Activated CD4-positive, CD25-positive, alpha-beta regulatory T cell treated with anti-CD3 and anti-CD28 coated beads, Interleukin-2, amount 50 U/mL, for 16 hours (primary cell): ENCODE results near the gene ANO1.
"Not testable (repeated sequence)": the region's sequence is repeated elsewhere in the genome, so short reads cannot be mapped to it uniquely, and the experiment has no call there.

Source experiments
- DNase-seq: peaks from one replicate; pipeline ENCODE4 v3.0.0-alpha.2; 2020; ENCODE audit warnings: low read depth, low spot score

ANO1 gene

DNA sequence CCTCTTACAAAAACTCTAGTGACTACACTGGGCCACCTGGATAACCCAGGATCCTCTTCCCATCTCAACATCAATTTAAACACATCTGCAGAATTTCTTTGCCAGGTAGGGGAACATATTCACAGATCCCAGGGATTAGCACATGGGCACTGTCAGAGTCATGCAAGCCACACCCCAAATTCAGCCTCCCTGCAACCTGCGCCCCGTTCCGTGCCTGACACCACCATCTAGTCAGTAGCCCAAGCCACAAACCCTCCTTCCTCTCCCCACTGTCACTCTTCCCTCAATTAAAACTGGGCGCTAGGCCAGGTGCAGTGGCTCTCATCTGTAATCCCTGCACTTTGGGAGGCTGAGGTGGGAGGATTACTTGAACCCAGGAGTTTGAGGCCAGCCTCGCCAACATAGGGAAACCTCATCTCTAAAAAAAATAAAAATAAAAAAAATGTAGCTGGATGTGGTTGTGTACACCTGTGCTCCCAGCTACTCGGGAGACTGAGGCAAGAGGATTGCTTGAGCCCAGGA is 131.3 kb downstream of the ANO1 start:
- DNase-seq = no peak

GRCh38 chr11:70210051-70210501 is 132.0 kb downstream of the ANO1 start:
- no peak for DNase-seq

DNA sequence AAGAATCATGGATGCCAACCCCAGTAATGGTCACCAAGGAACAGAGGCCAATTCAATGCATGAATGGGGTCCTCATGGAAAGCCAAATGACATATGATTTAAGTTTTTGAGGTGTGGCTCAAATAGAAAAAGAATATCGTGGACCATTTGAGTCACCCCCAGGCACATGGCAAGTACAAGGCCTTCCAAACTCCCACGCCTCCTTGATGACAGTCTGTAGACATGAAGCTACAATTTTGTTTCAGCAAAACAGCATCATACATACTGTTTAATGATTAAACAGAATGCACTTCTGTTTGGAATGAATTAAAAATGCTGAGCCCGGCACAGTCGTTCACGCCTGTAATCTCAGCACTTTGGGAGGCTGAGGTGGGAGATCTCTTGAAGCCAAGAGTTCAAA is 132.4 kb downstream of the ANO1 start:
- DNase-seq = no peak

DNA sequence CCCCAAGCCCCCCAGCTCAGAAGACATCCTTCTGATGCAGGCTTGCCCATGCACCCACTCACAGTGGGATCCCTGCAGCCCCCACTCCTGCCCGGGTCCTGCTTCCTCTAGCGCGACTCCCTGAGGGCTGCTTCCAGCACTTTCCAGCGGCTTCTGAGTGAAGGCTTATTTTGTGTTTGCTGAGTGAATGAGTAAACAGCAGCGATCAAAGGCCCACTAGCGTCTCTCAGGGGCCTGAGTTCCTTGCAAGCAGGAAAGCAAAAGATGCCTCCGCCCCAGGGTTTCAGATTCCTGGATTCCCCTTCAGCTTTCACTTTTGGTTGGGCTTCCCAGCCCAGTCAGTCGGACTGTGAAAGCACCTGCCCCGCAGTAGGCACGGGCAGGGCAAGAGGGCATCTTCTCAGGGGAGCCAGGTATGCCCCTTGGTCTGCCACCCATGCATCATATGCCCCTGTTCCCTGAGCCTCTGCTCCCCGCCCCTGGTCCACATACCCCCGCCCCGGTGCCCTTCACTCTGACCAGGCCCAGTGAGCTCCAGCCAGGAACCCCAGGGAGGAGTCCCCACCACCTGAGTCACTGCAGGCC is 134.2 kb downstream of the ANO1 start:
- no peak for DNase-seq

DNA sequence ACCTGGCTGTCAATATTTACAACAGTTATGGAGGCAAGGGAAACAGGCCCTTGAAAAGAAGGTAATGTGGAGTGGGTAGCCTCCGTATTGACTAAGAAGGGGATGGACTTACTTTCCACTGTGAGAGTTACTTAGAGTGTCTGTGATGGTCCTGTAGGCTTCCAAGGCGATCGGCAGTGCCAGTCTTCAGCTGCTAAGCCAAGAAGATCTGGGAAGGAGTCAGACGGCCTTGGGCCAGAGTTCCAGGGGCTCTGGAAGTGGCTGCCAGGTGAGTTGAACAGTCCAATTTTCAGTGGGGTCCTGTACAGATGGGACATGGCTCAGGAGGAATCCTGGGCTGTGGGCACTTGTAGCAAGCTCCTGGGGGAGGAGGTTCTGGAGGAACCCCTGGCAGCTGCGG is 139.3 kb downstream of the ANO1 start:
- DNase-seq = not testable (repeated sequence)

- not testable (repeated sequence) for DNase-seq
Observed at GRCh38 chr11:70218076-70218475, 140.0 kb downstream of the ANO1 start.

DNA sequence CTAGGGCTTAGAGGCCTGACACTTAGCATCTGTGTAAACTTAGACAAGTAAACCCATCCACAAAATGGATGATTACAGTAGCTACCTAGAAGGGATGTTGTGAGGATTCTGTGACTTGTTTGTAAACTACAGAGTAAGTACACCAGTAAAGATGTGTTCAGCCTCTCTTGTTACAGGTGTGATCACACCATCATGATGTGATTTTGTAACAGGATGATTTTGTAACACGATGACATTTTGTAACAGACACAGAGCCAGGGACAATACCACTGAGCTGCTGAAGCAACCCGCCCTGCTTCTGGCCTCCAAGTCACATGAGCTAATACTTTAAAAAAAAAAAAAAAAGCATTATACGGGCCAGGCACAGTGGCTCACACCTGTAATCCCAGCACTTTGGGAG is 142.0 kb downstream of the ANO1 start:
- DNase-seq = no peak

DNA sequence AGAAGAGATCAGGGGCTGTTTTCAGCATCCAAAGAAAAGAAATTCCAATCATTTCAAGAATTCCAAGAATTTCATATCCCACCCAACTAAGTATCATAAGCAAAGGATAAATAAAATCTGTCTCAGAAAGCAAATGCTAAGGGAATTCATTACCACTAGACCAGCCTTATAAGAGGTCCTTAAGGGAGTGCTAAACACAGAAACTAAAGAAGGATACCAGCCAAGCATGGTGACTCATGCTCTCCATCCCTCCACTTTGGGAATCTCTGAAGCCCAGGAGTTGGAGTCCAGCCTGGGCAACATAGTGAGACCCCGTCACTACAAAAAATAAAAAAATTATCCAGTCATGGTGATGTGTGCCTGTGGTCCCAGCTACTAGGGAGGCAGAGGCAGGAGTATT is 142.8 kb downstream of the ANO1 start:
- DNase-seq = no peak

GRCh38 chr11:70225681-70226177 is 147.6 kb downstream of the ANO1 start:
- DNase-seq = no peak

GRCh38 chr11:70226183-70226582 is 148.1 kb downstream of the ANO1 start:
- DNase-seq = no peak

DNA sequence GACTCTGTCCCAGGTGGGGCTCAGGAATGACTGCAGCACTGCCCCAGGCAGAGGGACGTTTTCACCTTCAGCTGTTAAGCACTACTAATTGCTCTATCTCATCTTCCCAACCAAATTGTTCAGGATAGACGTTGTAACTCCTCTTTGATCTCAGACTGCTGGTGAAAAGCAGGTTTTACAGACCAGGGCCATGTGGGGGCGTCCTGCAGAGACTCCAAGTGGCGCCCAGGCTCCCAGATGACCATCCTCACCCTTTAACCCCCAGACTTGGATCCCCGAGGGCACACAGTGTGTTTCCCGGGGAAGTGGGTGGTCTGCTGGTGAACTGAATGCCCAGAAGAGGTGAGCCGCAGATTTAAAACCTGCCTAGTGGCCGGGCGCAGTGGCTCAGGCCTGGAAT is 148.8 kb downstream of the ANO1 start:
- DNase-seq = no peak

- no peak for DNase-seq
Observed at GRCh38 chr11:70229737-70230136, 151.6 kb downstream of the ANO1 start.

DNA sequence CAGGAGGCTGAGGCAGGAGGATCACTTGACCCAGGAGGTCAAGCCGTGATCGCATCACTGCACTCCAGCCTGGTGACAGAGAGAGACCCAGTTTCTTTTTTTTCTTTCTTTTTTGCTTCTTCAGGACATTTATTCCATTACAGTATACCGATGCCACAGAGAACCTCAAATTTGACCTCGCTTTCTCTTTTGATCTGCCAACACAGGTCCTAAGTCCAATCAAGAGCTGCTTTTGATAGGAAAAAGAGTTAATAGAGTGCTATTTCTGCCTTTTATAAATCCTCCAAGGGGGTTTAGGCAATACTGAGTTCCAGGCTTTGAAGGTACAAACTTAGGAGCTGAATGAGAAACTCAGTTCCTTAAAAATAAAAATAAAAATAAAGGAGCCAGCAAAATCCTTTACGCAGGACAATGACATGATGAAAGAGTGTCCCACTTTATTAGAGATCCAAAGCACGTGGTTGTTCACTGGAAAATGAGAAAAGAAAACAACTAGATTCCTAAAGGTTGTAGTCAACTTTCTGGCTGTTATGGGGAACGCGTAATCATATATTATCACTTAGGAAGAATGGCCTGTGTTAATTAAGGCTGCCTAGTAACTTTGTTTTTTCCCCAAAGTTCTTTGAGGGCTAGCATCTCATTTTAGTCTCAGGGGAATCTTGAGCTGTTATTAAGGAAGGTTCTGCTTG is 152.2 kb downstream of the ANO1 start:
- DNase-seq = no peak

GRCh38 chr11:70230840-70231710 is 153.0 kb downstream of the ANO1 start:
- no peak for DNase-seq

GRCh38 chr11:70233034-70233433 is 154.9 kb downstream of the ANO1 start:
- DNase-seq = no peak

DNA sequence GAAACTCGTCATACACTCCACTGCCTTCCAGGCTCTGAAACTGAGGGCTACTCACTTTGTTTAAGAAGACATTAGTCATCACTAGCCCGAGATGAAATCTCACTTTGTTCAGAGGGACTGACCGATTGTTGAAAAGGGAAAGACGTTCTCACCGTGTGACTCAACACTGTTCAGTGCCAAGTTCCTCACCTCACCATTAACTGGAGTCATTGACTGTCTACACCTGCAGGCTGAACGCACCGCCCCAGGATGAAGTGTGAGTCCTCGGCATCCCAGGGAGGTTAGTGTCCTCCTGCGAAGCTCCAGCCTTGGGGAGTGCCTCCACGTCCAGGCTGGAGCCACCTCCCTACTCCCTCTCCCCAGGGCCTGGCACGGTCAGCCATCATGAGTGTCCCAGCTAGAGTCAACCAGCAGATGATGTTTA is 155.4 kb downstream of the ANO1 start:
- no peak for DNase-seq

DNA sequence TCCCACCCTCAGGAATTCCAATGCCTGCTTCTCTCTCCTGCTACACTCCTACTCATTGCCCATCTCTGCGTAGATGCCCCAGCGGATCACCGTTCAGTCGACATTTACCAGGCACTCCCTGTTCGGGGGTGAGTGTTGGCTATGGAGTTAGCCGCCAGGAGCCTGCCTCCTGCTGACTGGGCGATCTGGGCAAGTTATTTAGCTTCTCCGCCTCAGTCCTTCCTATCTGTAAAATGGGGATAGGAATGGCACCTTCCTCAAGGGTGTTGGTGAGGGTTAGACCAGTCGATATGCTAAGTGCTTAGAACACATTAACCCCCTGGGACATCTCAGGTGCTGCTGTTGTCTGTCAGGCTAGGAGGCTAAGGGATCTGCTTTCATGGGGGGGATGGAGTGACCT is 155.8 kb downstream of the ANO1 start:
- DNase-seq = no peak
